ENCODE results near the gene FAM78A. TPM values are rescaled to one million over a fixed set of nuclear protein-coding genes. Genes with fewer than 3 reads are reported as not detected.

FAM78A gene
- total and polyA plus RNA-seq, 8 donors = 0.85 to 3.5 (median 1.6) TPM; not detected in 1

GRCh38 chr9:131227959-131228460, 48.3 kb downstream of the FAM78A start:
- Histone ChIP-seq H3K4me3 (peak overlapping the region in 3 of 4 donors; percentile 9 to 37 (median 17)), H3K36me3 (peaks cover 30 to 77% (median 74%) of the 10 kb centered on the region in 4 donors), H3K27ac (peak overlapping the region in 2 of 5 donors; percentile 14 to 35), H3K27me3 (no peaks in the 10 kb centered on the region), H3K9me3 (no peaks in the 10 kb centered on the region), H3K4me1 (peaks cover 0 to 12% (median 5%) of the 10 kb centered on the region in 4 donors)
- TF ChIP-seq POLR2AphosphoS5 (IDR thresholded peaks at IDR 0.05) (no peak), POLR2A (IDR thresholded peaks at IDR 0.05) (no peak), EP300 (IDR thresholded peaks at IDR 0.05) (no peak)
- TF ChIP-seq, protein P1, sequence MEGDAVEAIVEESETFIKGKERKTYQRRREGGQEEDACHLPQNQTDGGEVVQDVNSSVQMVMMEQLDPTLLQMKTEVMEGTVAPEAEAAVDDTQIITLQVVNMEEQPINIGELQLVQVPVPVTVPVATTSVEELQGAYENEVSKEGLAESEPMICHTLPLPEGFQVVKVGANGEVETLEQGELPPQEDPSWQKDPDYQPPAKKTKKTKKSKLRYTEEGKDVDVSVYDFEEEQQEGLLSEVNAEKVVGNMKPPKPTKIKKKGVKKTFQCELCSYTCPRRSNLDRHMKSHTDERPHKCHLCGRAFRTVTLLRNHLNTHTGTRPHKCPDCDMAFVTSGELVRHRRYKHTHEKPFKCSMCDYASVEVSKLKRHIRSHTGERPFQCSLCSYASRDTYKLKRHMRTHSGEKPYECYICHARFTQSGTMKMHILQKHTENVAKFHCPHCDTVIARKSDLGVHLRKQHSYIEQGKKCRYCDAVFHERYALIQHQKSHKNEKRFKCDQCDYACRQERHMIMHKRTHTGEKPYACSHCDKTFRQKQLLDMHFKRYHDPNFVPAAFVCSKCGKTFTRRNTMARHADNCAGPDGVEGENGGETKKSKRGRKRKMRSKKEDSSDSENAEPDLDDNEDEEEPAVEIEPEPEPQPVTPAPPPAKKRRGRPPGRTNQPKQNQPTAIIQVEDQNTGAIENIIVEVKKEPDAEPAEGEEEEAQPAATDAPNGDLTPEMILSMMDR (IDR thresholded peaks at IDR 0.05) = no peak
- intact Hi-C loops (cut with DNase I; ENCODE audit: low total_unique reads) = no loop called here
- 70 to 90% (median 81%) methylated on average over 4 to 9 of the region's 9 CpGs for WGBS, 5 donors
- peak in 1 of 2 donors; percentile 11 for DNase-seq

DNA sequence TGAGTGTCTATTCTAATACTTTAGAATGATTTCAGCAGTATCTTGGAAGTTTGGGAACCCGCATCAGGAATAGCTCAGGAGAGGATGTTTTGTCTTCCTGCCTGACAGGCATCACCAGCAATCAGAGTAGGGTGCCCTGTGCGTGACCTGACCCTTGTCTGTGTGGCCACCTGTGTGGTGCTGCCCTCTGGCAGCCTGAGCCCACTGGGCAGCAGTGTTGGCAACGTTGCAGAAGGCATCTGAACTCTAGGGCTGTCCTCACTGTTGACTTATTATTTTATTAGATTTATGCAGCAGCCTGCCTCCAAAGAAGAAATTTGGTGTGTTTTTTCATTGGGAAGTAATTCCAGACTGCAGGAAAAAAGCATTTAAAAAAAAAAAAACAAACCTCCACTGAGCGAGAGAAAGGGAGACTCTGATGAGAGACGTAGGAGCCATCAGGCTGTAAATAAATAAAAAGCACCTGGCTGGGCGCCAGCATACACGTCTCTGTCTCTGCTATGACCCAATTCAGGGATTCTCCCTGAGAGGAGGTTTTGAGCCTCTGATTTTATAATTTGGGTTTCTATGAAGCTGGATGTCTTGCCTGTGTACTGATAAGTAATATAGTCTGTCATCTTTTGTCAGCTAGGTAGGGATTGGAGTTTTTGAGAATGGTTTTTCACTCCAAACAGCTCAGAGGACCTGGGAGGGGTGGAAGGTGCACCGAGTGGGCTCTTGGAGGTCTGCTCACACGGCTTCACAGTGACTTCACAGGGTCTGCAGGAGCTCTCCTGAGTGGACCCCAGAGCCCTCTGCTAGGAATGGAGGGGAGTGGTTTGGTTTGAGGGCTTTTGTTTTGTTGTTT, 49.0 kb downstream of the FAM78A start:
- H3K4me3 ChIP-seq = peak overlapping the region in 1 of 4 donors; percentile 37
- no peaks in the 10 kb centered on the region for H3K27me3 ChIP-seq
- peaks cover 0 to 12% (median 5%) of the 10 kb centered on the region in 4 donors for H3K4me1 ChIP-seq
- TF ChIP-seq, protein P1 (IDR thresholded peaks at IDR 0.05) = no peak
- TF ChIP-seq POLR2AphosphoS5 (IDR thresholded peaks at IDR 0.05) = no peak
- no peak for TF ChIP-seq EP300 (IDR thresholded peaks at IDR 0.05)
- no peak for TF ChIP-seq POLR2A (IDR thresholded peaks at IDR 0.05)
- H3K36me3 ChIP-seq = peaks cover 26 to 77% (median 73%) of the 10 kb centered on the region in 4 donors
- peak overlapping the region in 1 of 5 donors; percentile 35 for H3K27ac ChIP-seq
- 63 to 75% (median 66%) methylated on average over 9 of the region's 9 CpGs for WGBS, 5 donors
- H3K9me3 ChIP-seq = no peaks in the 10 kb centered on the region
- intact Hi-C loops (cut with DNase I; ENCODE audit: low total_unique reads) = no loop called here
- peak; percentile 44 to 61 for DNase-seq

DNA sequence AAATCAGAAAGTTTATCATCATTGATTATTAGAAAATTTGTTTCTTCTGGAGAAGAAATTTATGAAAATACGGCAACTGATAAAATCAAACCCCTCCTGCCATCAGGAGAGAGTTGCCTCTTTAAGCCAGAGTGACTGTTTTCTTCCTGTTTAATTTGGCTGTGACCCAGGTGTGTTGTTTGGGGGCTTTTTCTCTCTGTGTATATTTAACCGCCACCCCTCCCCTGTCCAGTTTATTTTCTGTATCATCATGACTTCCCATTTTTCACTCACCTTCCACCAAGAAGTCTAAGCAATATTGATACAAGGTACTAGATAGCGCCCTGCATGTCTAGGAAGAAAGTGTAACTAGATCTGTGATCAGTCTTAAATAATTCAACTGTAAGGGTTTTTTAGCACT, 50.1 kb downstream of the FAM78A start:
- H3K4me1 ChIP-seq = peaks cover 0 to 12% (median 5%) of the 10 kb centered on the region in 4 donors
- intact Hi-C loops (cut with DNase I; ENCODE audit: low total_unique reads) = no loop called here
- peaks cover 21 to 68% (median 67%) of the 10 kb centered on the region in 4 donors for H3K36me3 ChIP-seq

DNA sequence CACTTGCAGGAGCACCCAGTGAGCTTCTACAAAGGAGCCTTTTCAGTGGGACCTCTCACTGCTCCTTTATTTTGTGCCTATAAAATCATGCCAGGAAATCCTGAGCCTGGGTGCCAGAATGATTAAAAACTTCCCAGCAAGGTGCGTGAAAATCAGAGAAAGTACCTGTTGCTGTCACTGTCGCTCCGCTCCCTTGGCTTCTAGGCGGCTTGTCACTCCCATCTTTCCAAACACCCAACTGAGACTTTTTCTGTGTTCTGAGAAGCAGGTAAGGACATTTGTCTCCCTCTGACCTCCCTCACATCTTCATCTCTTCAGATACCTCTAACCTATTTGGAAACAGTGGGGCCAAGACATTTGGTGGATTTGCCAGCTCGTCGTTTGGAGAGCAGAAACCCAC, 53.9 kb downstream of the FAM78A start:
- intact Hi-C loops (cut with DNase I; ENCODE audit: low total_unique reads) = no loop called here
- no peaks in the 10 kb centered on the region for H3K9me3 ChIP-seq
- no peak for DNase-seq
- H3K36me3 ChIP-seq = peaks cover 11 to 71% (median 62%) of the 10 kb centered on the region in 4 donors
- WGBS, 5 donors = 93 to 96% (median 96%) methylated on average over 6 of the region's 6 CpGs
- no peaks in the 10 kb centered on the region for H3K27me3 ChIP-seq
- H3K4me1 ChIP-seq = peaks cover 0 to 10% (median 3%) of the 10 kb centered on the region in 4 donors
- H3K4me3 ChIP-seq = no peak overlapping the region
- no peak overlapping the region for H3K27ac ChIP-seq
- no peak for TF ChIP-seq POLR2AphosphoS5 (IDR thresholded peaks at IDR 0.05)
- no peak for TF ChIP-seq EP300 (IDR thresholded peaks at IDR 0.05)
- TF ChIP-seq, protein P1 (IDR thresholded peaks at IDR 0.05) = no peak
- no peak for TF ChIP-seq POLR2A (IDR thresholded peaks at IDR 0.05)

More for the DNA sequence above, 50.1 kb downstream of the FAM78A start:
- TF ChIP-seq POLR2A (IDR thresholded peaks at IDR 0.05) = no peak
- Histone ChIP-seq H3K9me3 (no peaks in the 10 kb centered on the region), H3K27me3 (no peaks in the 10 kb centered on the region), H3K4me3 (no peak overlapping the region), H3K27ac (no peak overlapping the region)
- no peak for DNase-seq
- 76 to 84% (median 82%) methylated on average over 3 of the region's 3 CpGs for WGBS, 5 donors
